Ovary (tissue), 3 donors: Measurements from ENCODE around the gene MKS1.

Experiments used
- POLR2A ChIP-seq: fragments of 450-650 bp; IDR thresholded peaks from one replicate; pipeline ENCODE4 v1.6.1; 2017; ENCODE audit warnings: antibody characterized with exemption, mild to moderate bottlenecking, moderate library complexity
- TF ChIP-seq, protein P1 (sequence below), 3 donors: fragments of 450-650 bp in 2 of 3; fragments of 200-600 bp in 1 of 3; IDR thresholded peaks; one replicate each; pipeline versions ENCODE4 v1.5.1 to v1.8.0; 2016 to 2022; ENCODE audit warnings: antibody characterized with exemption in 3 of 3, mild to moderate bottlenecking in 1 of 3
- donor health status: DM: no; HTN: no; CAD: no.

DNA sequence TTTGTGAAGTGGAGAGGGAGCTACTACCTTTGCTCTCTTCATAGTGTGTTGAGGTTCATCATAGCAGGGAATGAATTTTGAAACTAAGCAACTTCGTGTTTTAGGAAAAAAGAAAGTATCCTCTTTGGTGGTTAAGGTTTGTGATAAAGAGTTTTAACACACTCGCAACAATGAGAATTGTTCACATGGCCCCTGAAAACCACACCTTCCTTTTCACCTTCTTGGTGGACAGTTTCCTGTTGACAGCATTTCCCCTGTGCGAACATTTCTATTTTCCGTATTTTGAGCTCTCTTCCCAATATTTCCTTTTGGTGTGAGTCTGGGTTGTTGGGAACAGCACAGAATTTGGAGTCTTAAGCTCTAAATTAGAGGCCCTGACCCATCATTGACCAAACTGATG is 48.4 kb downstream of the MKS1 start:
- TF ChIP-seq, protein P1, sequence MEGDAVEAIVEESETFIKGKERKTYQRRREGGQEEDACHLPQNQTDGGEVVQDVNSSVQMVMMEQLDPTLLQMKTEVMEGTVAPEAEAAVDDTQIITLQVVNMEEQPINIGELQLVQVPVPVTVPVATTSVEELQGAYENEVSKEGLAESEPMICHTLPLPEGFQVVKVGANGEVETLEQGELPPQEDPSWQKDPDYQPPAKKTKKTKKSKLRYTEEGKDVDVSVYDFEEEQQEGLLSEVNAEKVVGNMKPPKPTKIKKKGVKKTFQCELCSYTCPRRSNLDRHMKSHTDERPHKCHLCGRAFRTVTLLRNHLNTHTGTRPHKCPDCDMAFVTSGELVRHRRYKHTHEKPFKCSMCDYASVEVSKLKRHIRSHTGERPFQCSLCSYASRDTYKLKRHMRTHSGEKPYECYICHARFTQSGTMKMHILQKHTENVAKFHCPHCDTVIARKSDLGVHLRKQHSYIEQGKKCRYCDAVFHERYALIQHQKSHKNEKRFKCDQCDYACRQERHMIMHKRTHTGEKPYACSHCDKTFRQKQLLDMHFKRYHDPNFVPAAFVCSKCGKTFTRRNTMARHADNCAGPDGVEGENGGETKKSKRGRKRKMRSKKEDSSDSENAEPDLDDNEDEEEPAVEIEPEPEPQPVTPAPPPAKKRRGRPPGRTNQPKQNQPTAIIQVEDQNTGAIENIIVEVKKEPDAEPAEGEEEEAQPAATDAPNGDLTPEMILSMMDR (IDR thresholded peaks at IDR 0.05): no peak
- TF ChIP-seq POLR2A: no peak
